K562 (cell line): Measurements from ENCODE around the gene MRPL42. TPM values are rescaled to one million over a fixed set of nuclear protein-coding genes. Genes with fewer than 3 reads are reported as not detected.

ENCODE experiments used
- ATAC-seq: fragments of 200-7000 bp; cut with Tn5 transposase; 3 replicates; pipeline ENCODE4 v1.9.1; 2020; ENCODE audit warnings: moderate library complexity
- BruUV-seq: library from RNA; stranded (reverse); fragments of 400-500 nt; replicated peaks from 2 replicates; lab custom pipeline; 2021; lab: Mats Ljungman, UMichigan
- CTCF ChIA-PET: fragments of 300-600 bp; formaldehyde crosslinking; extraction: SDS; loops from one replicate; lab custom pipeline; 2021; ENCODE audit warnings: low intra/inter-chr PET ratio; lab: Yijun Ruan, JAX
- POLR2A ChIA-PET: fragments of 300-600, 350-650 bp; sonication (Branson Sonifier 250); formaldehyde crosslinking; extraction: SDS; loops from one replicate; lab custom pipeline; 2021; ENCODE audit warnings: antibody characterized with exemption, inconsistent platforms; lab: Yijun Ruan, JAX
- DNase-seq, 4 experiments: peaks; one replicate each; pipeline versions ENCODE4 v3.0.0 to v3.0.0-alpha.2; 2011 to 2018; ENCODE audit warnings: low spot score in 3 of 4, mixed read lengths in 3 of 4; ENCODE audit errors: extremely low read depth in 1 of 4
- FAIRE-seq: peaks from 2 replicates; lab custom pipeline; 2011; peaks lifted over from hg19 to GRCh38; lab: Jason Lieb, UNC
- H2AFZ ChIP-seq: 2 replicates; pipeline ENCODE4 v1.6.0; 2011; ENCODE audit warnings: low read depth, low read length, control low read depth, inconsistent platforms
- H3K27ac ChIP-seq: fragments of 200-600 bp; 3 replicates; pipeline ENCODE4 v1.8.0; 2011; ENCODE audit warnings: low read depth, mild to moderate bottlenecking, control low read depth, inconsistent platforms, low read length, moderate library complexity, mixed read lengths; ENCODE audit errors: extremely low read depth
- H3K27me3 ChIP-seq, 2 experiments: fragments of 300-600 bp in 1 of 2; 2 replicates in 1 of 2; 3 replicates in 1 of 2; pipeline versions ENCODE4 v1.6.0 to v1.8.0; 2011; ENCODE audit warnings: inconsistent platforms in 2 of 2, low read length in 2 of 2, mild to moderate bottlenecking in 1 of 2, mixed read lengths in 1 of 2, moderate library complexity in 1 of 2; ENCODE audit not compliant: control insufficient read depth in 2 of 2, insufficient read depth in 2 of 2
- H3K36me3 ChIP-seq: fragments of 300-600 bp; 3 replicates; pipeline ENCODE4 v1.8.0; 2011; ENCODE audit warnings: mild to moderate bottlenecking, low read length, inconsistent platforms; ENCODE audit not compliant: control insufficient read depth, insufficient read depth
- H3K4me1 ChIP-seq, 2 experiments: fragments of 200-600 bp in 1 of 2; replicated peaks in 1 of 2; 2 replicates in 1 of 2; 3 replicates in 1 of 2; pipeline versions ENCODE4 v1.5.1 to v1.8.0; 2011; ENCODE audit warnings: inconsistent platforms in 2 of 2, low read length in 2 of 2, mild to moderate bottlenecking in 1 of 2, mixed read lengths in 1 of 2, moderate library complexity in 1 of 2; ENCODE audit not compliant: control insufficient read depth in 2 of 2, insufficient read depth in 2 of 2
- H3K4me2 ChIP-seq: 2 replicates; pipeline ENCODE4 v1.6.1; 2011; ENCODE audit warnings: low read length, control low read depth, inconsistent platforms, mixed read lengths; ENCODE audit not compliant: insufficient read depth
- H3K4me3 ChIP-seq: fragments of 200-600 bp; sonication (generic), shearing (Covaris generic); 2 replicates; pipeline ENCODE4 v1.5.1; 2016; ENCODE audit warnings: control low read depth, inconsistent platforms
- H3K79me2 ChIP-seq: fragments of 200-600 bp; 3 replicates; pipeline ENCODE4 v1.8.0; 2011; ENCODE audit warnings: low read length, inconsistent platforms; ENCODE audit not compliant: control insufficient read depth, insufficient read depth
- H3K9ac ChIP-seq, 2 experiments: 2 replicates each; pipeline versions ENCODE4 v1.6.0 to v1.6.1; 2011; ENCODE audit warnings: low read depth in 2 of 2, low read length in 2 of 2, control low read depth in 1 of 2, inconsistent platforms in 1 of 2, mild to moderate bottlenecking in 1 of 2, mixed read lengths in 1 of 2; ENCODE audit not compliant: insufficient read depth in 1 of 2
- H3K9me1 ChIP-seq: one replicate; pipeline ENCODE4 v1.6.0; 2011; ENCODE audit warnings: inconsistent platforms, mild to moderate bottlenecking, low read length, moderate library complexity; ENCODE audit not compliant: control insufficient read depth, insufficient read depth
- H3K9me3 ChIP-seq: replicated peaks from 2 replicates; pipeline ENCODE4 v1.5.1; 2011; ENCODE audit warnings: low read depth, low read length, inconsistent platforms; ENCODE audit not compliant: control insufficient read depth, insufficient read depth
- H4K20me1 ChIP-seq: replicated peaks from 2 replicates; pipeline ENCODE4 v1.6.1; 2011; ENCODE audit warnings: low read length, inconsistent platforms, mixed read lengths; ENCODE audit not compliant: control insufficient read depth, insufficient read depth
- ARID1B ChIP-seq: fragments of 450-650 bp; IDR thresholded peaks from 2 replicates; pipeline ENCODE4 v1.6.1; 2016; ENCODE audit warnings: antibody characterized with exemption, mild to moderate bottlenecking, inconsistent platforms
- HEY1 ChIP-seq: fragments of 250-450 bp; sonication (Bioruptor Pico); IDR thresholded peaks from 2 replicates; pipeline ENCODE4 v1.5.0; 2020; ENCODE audit warnings: mild to moderate bottlenecking, moderate library complexity, borderline replicate concordance
- RBFOX2 ChIP-seq: fragments of 200-400 bp; formaldehyde crosslinking; IDR thresholded peaks from 2 replicates; pipeline ENCODE4 v1.6.1; 2017; ENCODE audit warnings: low read depth, mild to moderate bottlenecking, low read length, moderate library complexity
- WGBS: fragments of 100-300 bp; shearing (Covaris generic); methylation state at CpG from one replicate; pipeline ENCODE4 v1.1.6; 2016; ENCODE audit warnings: low coverage, mixed read lengths; ENCODE audit not compliant: insufficient coverage; ENCODE audit errors: missing lambda C conversion rate; 5-methylcytosine and 5-hydroxymethylcytosine counted together
- in situ Hi-C: fragments of 300-500 bp; cut with MboI; formaldehyde crosslinking; loops from 4 replicates; pipeline ENCODE4 v1.15.0; 2018; ENCODE audit warnings: inconsistent platforms, mixed read lengths
- intact Hi-C: fragments of 100-400 bp; cut with micrococcal nuclease; formaldehyde crosslinking; loops from 2 replicates; pipeline ENCODE4 v1.14.2; 2022
- polyA plus RNA-seq, 8 experiments: library from polyadenylated mRNA; depleted of rRNA in 4 of 8; stranded (reverse) in 5 of 8; unstranded in 3 of 8; fragments of >200 nt; fragmentation: Nextera tagmentation in 2 of 8; fragmentation: Illumina TruSeq in 1 of 8; extraction: Ambion mirVana in 2 of 8; extraction: Trizol in 1 of 8; gene quantifications; 2 replicates each; pipeline versions ENCODE4 v1.2.1 to v1.2.3, GENCODE V29; 2011 to 2014; ENCODE audit warnings: inconsistent platforms in 1 of 8, missing spikeins in 1 of 8
- total RNA-seq, 7 experiments: library from RNA; depleted of rRNA in 6 of 7; stranded (reverse); fragments of >200 nt in 6 of 7; fragmentation: Illumina TruSeq in 2 of 7; extraction: Trizol in 2 of 7; gene quantifications; 2 replicates each; pipeline versions ENCODE4 v1.2.1 to v1.2.3, GENCODE V29; 2011 to 2021; ENCODE audit warnings: low replicate concordance in 1 of 7
- TF ChIP-seq, protein P1 (sequence below), 3 experiments: fragments of 200-800 bp in 1 of 3; sonication (Bioruptor generic) in 1 of 3; sonication (generic) in 1 of 3; formaldehyde crosslinking in 1 of 3; IDR thresholded peaks; 2 replicates each; pipeline versions ENCODE4 v1.6.1 to v1.8.0; 2016 to 2022; ENCODE audit warnings: mild to moderate bottlenecking in 2 of 3, missing compliant biosample characterization in 2 of 3, missing genetic modification characterization in 2 of 3, missing genetic modification reagents in 1 of 3
- TF ChIP-seq, protein P2 (sequence below), 2 experiments: fragments of 450-650 bp; formaldehyde crosslinking in 1 of 2; IDR thresholded peaks; 2 replicates each; pipeline versions ENCODE4 v1.4.0 to v1.6.1; 2014 to 2020; ENCODE audit warnings: mild to moderate bottlenecking in 2 of 2, borderline replicate concordance in 1 of 2, low read depth in 1 of 2

Gene MRPL42
- total and polyA plus RNA-seq, 9 of the 15 experiments (the other 6 are each of a cell fraction or from before 2014, with no cell fraction given), result 104 to 806 (median 218) TPM

DNA sequence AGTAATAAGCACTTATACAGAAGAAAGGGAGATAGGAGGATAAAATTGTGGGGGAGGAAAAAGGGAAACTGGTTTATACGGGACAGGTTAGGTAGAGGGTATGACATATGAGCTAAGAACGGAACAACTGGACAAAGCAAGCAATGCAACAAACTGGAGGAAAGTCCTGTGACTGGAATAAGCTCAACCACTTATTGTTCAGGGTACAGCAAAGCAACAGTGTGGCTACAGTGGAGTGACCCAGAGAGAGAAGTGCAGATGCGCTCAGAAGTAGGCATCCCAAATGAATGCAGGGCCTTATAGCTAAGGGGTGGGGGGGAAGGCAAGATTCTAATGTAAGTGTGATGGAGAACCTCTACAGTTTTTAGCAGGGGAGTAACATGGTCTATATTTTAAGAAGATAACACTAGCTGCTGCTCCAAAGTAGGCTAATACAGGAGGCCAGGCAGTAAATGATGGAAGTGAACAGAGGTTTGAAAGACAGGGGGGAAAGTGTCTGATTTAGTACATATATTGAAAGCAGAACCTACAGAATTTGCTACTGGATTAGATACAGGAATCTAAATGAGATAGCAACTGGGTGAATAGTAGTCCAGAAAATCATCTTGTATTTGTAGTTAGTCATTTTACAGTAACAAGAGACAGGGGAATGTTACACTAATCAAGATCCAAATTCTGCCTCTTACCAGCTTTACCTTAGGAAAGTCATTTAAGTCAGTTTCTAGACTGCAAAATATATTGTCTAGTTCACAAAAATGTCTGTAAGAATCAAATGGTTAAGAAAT is 28.9 kb upstream of the MRPL42 start:
- peaks cover 95% of the 10 kb centered on the region for H3K79me2 ChIP-seq
- H3K4me3 ChIP-seq, result no peak overlapping the region
- H3K4me2 ChIP-seq, result peak overlapping the region; percentile 67
- H3K4me1 ChIP-seq, result peaks cover 20 to 36% of the 10 kb centered on the region in 2 experiments
- ChIA-PET CTCF (no interaction called here), POLR2A (interaction anchor here (1.0 to 2.5 kb wide), 4 partner anchors 10 to 29 kb away, joined by 3 to 16 read pairs (median 4); partner anchors contain the start of gene MRPL42)
- peak overlapping the region in 1 of 2 experiments; percentile 22; a peak in 2 of 4 replicates for H3K9ac ChIP-seq
- no peaks in the 10 kb centered on the region for H3K9me3 ChIP-seq
- TF ChIP-seq, protein P1, sequence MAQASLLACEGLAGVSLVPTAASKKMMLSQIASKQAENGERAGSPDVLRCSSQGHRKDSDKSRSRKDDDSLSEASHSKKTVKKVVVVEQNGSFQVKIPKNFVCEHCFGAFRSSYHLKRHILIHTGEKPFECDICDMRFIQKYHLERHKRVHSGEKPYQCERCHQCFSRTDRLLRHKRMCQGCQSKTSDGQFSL (CRISPR knock-in tag; IDR thresholded peaks at IDR 0.05), result peak; percentile 54; the same call in 1 of the 2 replicates
- TF ChIP-seq, protein P1 (tag; IDR thresholded peaks at IDR 0.05), result no peak
- TF ChIP-seq RBFOX2 (peak; percentile 50), ARID1B (0 out of 2 replicates have a peak, but pooled peaks have one; percentile 7), HEY1 (CRISPR knock-in tag) (no peak)
- TF ChIP-seq, protein P2, sequence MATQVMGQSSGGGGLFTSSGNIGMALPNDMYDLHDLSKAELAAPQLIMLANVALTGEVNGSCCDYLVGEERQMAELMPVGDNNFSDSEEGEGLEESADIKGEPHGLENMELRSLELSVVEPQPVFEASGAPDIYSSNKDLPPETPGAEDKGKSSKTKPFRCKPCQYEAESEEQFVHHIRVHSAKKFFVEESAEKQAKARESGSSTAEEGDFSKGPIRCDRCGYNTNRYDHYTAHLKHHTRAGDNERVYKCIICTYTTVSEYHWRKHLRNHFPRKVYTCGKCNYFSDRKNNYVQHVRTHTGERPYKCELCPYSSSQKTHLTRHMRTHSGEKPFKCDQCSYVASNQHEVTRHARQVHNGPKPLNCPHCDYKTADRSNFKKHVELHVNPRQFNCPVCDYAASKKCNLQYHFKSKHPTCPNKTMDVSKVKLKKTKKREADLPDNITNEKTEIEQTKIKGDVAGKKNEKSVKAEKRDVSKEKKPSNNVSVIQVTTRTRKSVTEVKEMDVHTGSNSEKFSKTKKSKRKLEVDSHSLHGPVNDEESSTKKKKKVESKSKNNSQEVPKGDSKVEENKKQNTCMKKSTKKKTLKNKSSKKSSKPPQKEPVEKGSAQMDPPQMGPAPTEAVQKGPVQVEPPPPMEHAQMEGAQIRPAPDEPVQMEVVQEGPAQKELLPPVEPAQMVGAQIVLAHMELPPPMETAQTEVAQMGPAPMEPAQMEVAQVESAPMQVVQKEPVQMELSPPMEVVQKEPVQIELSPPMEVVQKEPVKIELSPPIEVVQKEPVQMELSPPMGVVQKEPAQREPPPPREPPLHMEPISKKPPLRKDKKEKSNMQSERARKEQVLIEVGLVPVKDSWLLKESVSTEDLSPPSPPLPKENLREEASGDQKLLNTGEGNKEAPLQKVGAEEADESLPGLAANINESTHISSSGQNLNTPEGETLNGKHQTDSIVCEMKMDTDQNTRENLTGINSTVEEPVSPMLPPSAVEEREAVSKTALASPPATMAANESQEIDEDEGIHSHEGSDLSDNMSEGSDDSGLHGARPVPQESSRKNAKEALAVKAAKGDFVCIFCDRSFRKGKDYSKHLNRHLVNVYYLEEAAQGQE (IDR thresholded peaks at IDR 0.05; ENCODE audit: borderline replicate concordance), result peak; percentile 49
- TF ChIP-seq, protein P2 (CRISPR knock-in tag; IDR thresholded peaks at IDR 0.05; ENCODE audit: low read depth), result no peak
- H3K36me3 ChIP-seq, result peaks cover 20% of the 10 kb centered on the region; the same call in 2 of the 3 replicates
- ATAC-seq, result no peak
- no peak overlapping the region for H2AFZ ChIP-seq
- no peak overlapping the region for H3K27ac ChIP-seq
- intact Hi-C loops (no loop called here), in situ Hi-C loops (no loop called here)
- peaks cover 7% of the 10 kb centered on the region for H3K9me1 ChIP-seq
- H3K27me3 ChIP-seq, result no peaks in the 10 kb centered on the region
- BruUV-seq, result no TSS peak
- 36% methylated on average over 3 of the region's 3 CpGs for WGBS
- FAIRE-seq, result no peak
- no peak for DNase-seq
- peaks cover 31% of the 10 kb centered on the region for H4K20me1 ChIP-seq
